ENCODE results near the gene HOXD10.

The HOXD10 gene

GRCh38 chr2:176140513-176141317 lies 24.1 kb downstream of the HOXD10 start:
- TF ChIP-seq POLR2A (IDR thresholded peaks at IDR 0.05; ENCODE audit: low read length) (no peak), GATA1 (IDR thresholded peaks at IDR 0.05; ENCODE audit: low read depth, low read length) (no peak)
- DNase-seq = peak; percentile 76 to 84

GRCh38 chr2:176142281-176142680 lies 25.7 kb downstream of the HOXD10 start:
- TF ChIP-seq GATA1 (IDR thresholded peaks at IDR 0.05; ENCODE audit: low read depth, low read length) (no peak), POLR2A (IDR thresholded peaks at IDR 0.05; ENCODE audit: low read length) (no peak)
- no peak for DNase-seq

GRCh38 chr2:176145085-176145969 lies 28.7 kb downstream of the HOXD10 start:
- DNase-seq = no peak
- TF ChIP-seq POLR2A (IDR thresholded peaks at IDR 0.05; ENCODE audit: low read length) (no peak), GATA1 (IDR thresholded peaks at IDR 0.05; ENCODE audit: low read depth, low read length) (no peak)

- DNase-seq = no peak
- TF ChIP-seq GATA1 (IDR thresholded peaks at IDR 0.05; ENCODE audit: low read depth, low read length) (no peak), POLR2A (IDR thresholded peaks at IDR 0.05; ENCODE audit: low read length) (no peak)
Observed at GRCh38 chr2:176146101-176146500, 29.5 kb downstream of the HOXD10 start.

GRCh38 chr2:176146645-176147044 lies 30.1 kb downstream of the HOXD10 start:
- TF ChIP-seq POLR2A (IDR thresholded peaks at IDR 0.05; ENCODE audit: low read length) (no peak), GATA1 (IDR thresholded peaks at IDR 0.05; ENCODE audit: low read depth, low read length) (no peak)

GRCh38 chr2:176147210-176147799 lies 30.7 kb downstream of the HOXD10 start:
- DNase-seq = no peak
- no peak for TF ChIP-seq GATA1 (IDR thresholded peaks at IDR 0.05; ENCODE audit: low read depth, low read length)
- no peak for TF ChIP-seq POLR2A (IDR thresholded peaks at IDR 0.05; ENCODE audit: low read length)

More at GRCh38 chr2:176146645-176147044, 30.1 kb downstream of the HOXD10 start:
- no peak for DNase-seq

GRCh38 chr2:176147800-176148496 lies 31.4 kb downstream of the HOXD10 start:
- TF ChIP-seq GATA1 (IDR thresholded peaks at IDR 0.05; ENCODE audit: low read depth, low read length) (no peak), POLR2A (IDR thresholded peaks at IDR 0.05; ENCODE audit: low read length) (no peak)

GRCh38 chr2:176148751-176149421 lies 32.3 kb downstream of the HOXD10 start:
- no peak for TF ChIP-seq GATA1 (IDR thresholded peaks at IDR 0.05; ENCODE audit: low read depth, low read length)
- TF ChIP-seq POLR2A (IDR thresholded peaks at IDR 0.05; ENCODE audit: low read length) = no peak
- no peak for DNase-seq

More at GRCh38 chr2:176147800-176148496, 31.4 kb downstream of the HOXD10 start:
- DNase-seq = no peak

GRCh38 chr2:176149481-176149938 lies 32.9 kb downstream of the HOXD10 start:
- no peak for DNase-seq
- TF ChIP-seq POLR2A (IDR thresholded peaks at IDR 0.05; ENCODE audit: low read length) (no peak), GATA1 (IDR thresholded peaks at IDR 0.05; ENCODE audit: low read depth, low read length) (no peak)

- no peak for TF ChIP-seq GATA1 (IDR thresholded peaks at IDR 0.05; ENCODE audit: low read depth, low read length)
- no peak for TF ChIP-seq POLR2A (IDR thresholded peaks at IDR 0.05; ENCODE audit: low read length)
- DNase-seq = no peak
Observed at GRCh38 chr2:176149939-176150583, 33.5 kb downstream of the HOXD10 start.

- no peak for TF ChIP-seq POLR2A (IDR thresholded peaks at IDR 0.05; ENCODE audit: low read length)
- TF ChIP-seq GATA1 (IDR thresholded peaks at IDR 0.05; ENCODE audit: low read depth, low read length) = no peak
- no peak for DNase-seq
Observed at GRCh38 chr2:176150584-176151441, 34.2 kb downstream of the HOXD10 start.

Measured in erythroblast (primary cell).